Panc1 (cell line): ENCODE measurements around the gene PKP2.

Experiments used
- SIN3A ChIP-seq: IDR thresholded peaks from 2 replicates; pipeline ENCODE4 v1.6.1; 2012; ENCODE audit warnings: low read depth, mild to moderate bottlenecking, low read length, moderate library complexity, borderline replicate concordance; ENCODE audit not compliant: insufficient read depth
- TF ChIP-seq, protein P1 (sequence below): fragments of 450-650 bp; IDR thresholded peaks from 2 replicates; pipeline ENCODE4 v1.5.1; 2017; ENCODE audit warnings: mild to moderate bottlenecking

DNA sequence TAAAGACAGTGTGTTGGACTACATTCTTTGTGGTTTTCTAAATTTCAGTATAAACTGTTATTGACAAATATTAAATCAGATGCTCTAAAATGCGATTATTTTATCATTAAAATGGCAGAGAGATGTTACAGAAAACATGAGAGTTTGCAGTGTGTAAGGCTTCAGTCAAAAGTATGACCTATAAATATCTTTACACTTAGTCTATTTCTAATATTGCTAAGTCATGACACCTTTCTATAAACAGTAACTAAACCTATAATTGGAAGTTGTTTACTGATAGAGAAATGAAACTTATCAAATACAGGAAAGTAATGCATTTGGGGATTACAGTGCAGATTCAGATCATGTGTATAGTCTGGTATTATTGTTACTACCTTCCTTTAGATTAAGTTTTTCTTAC, 72.0 kb downstream of the PKP2 start:
- TF ChIP-seq, protein P1, sequence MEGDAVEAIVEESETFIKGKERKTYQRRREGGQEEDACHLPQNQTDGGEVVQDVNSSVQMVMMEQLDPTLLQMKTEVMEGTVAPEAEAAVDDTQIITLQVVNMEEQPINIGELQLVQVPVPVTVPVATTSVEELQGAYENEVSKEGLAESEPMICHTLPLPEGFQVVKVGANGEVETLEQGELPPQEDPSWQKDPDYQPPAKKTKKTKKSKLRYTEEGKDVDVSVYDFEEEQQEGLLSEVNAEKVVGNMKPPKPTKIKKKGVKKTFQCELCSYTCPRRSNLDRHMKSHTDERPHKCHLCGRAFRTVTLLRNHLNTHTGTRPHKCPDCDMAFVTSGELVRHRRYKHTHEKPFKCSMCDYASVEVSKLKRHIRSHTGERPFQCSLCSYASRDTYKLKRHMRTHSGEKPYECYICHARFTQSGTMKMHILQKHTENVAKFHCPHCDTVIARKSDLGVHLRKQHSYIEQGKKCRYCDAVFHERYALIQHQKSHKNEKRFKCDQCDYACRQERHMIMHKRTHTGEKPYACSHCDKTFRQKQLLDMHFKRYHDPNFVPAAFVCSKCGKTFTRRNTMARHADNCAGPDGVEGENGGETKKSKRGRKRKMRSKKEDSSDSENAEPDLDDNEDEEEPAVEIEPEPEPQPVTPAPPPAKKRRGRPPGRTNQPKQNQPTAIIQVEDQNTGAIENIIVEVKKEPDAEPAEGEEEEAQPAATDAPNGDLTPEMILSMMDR = no peak
- TF ChIP-seq SIN3A = no peak
